ENCODE measurements around the gene BEST1.

Gene BEST1
- 0.17 to 0.26 reads per million in 2 donors for total RNA-seq

DNA sequence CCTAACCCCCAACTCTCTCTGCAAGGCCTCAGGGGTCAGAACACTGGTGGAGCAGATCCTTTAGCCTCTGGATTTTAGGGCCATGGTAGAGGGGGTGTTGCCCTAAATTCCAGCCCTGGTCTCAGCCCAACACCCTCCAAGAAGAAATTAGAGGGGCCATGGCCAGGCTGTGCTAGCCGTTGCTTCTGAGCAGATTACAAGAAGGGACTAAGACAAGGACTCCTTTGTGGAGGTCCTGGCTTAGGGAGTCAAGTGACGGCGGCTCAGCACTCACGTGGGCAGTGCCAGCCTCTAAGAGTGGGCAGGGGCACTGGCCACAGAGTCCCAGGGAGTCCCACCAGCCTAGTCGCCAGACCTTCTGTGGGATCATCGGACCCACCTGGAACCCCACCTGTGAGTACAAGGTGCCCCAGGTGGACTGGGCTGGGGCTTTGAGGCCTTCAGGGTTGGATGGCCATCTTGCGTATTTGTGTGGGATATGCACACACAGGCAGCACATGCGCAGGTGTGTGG is at the start of gene BEST1:
Gene BEST1 (plus strand): TSS at position 317 of the 513 bp plus-strand sequence. CDS start 1,456 bp downstream, outside the sequence.
- no peak for DNase-seq

DNA sequence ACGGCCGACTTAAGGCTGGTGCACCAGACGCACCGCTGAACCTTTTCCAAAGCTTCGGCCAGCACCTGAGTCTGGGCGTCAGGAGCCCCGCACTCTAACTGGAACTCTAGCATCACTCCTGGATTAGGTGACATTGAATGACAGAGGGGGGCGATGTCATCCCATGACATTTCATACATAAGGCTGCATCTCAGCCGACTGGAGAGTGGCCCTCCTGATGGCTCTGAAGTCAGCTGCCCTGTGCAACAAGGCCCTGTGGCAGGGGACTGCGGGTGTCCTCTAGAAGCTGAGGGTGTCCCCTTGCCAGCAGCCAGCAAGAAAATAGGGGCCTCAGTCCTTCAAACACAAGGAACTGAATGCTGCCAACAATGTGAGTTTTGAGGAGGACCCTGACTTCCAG is 48.8 kb upstream of the BEST1 start:
- no peak for DNase-seq

DNA sequence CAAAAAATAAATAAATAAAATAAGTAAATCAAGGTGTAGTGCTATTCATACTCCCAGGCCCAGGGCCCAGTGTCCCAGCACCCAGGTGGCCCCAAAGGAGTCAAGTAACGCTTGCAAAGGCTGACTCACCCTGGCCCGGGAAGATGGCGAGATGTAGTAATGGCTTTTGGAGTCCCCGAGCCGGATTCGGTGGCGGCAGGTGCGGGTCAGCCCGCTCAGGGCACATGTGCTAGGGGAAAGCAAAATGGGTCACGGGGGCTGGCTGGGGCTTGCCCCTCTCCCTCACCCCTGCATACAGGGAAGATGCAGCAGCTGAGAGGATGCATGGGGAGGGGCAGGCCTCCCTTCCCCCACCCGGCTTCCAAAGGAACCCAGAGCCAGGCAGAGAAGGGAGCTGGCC is 47.8 kb upstream of the BEST1 start:
- no peak for DNase-seq

DNA sequence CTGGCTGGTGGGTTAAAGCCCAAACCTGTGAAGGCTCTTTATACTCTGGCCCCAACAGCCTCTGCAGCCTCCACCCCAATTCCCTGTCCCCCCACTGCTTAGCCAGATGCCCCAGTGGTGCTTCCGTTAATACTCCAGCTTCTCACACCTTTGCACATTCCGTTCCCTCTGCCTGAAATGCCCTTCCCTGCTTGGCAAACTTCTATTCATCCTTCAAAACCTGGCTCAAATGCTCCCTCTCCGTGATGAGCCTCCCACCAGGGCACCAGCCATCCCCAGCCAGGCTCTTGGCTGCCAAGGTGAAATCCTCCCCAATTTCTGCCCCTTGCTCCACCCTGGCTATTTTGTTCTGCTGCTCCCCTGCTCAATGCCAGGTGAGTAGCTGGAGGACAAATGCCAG is 46.3 kb upstream of the BEST1 start:
- DNase-seq = no peak

DNA sequence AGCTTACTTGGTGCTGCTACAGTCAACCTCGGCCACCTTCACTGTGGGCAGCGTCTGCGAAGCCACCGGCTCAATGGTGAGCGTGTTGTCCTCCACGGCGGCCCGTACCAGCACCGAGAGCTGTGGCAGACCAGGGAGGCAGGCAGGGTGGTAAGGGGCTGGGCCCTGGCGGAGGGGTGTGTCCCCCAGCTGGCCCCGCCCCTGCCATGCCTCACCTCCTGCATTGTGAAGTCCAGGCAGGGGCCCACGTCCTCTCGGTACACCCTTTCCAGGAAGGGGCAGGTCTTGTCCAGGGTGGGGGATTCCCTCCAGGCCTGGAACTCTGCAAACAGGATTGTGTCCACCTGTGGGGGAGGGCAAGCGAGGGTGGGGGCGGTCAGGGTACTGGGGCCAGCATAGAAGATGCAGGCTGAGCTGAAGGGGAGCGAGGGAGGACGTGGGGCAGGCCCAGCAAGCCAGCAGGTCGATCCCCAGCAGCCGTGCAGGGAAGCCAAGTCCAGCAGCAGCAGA is 45.6 kb upstream of the BEST1 start:
- no peak for DNase-seq

DNA sequence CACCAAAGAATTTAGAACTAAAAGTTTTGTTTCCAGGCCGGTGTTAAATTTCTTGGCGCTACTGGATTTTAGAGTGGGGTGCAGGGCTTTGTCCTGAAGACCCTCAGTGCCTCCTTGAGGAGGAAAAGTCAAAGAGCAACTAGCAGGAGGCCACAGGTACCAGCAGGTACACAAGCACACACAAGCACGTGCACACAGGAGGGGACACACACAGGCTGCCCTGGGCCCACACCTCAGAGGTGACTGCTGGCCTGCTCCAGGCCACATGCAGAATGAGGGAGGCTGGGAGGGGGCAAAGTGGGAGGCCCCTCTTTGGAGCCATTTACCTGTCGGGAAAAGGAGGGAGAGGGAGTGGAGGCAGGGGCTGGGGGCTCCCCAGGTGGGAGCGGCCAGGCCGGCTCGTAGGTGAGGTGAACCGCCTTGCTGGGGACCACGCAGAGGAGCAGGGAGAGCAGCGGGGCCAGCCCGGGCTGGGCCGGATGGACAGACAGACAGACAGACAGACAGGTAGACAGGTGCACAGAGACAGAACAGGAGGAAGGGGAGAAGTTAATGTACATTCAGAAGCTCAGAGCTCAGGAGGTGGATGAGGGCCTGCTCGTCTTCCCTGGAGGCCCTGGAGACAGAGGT is 45.0 kb upstream of the BEST1 start:
- DNase-seq = no peak

DNA sequence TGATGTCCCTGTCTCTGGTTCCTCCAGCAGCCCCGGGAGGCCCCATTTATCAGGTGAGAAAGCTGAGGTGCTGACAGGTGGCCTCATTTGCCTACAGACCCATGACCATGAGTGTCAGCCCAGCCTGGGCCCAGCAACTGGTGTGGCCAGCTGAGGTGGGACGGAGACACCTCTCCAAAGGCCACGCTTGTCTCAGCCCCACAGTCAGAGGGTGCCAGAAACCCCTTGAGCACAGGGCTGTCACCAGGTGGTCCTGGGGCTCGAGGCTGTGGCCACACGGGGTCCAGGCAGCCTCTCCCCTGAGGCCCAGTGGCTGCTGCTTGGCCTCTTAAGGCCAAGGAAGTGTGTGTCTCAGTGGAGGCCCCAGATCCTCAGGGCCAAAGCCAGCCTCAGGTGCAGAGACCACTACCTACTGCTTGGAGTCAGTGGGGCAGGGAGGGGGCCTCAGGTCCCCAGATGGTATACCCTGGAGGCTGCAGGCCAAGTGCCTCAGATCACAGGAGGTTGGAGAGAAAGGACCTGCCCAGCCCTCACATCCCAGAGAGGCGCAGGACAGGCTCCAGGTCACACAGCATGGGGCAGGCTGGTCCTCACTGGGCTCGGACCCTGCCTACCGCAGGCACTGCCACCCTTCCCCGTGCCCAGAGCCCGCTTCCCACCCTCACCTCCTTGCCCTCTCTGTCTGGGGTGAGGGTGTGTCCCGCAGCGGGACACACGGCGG is 44.2 kb upstream of the BEST1 start:
- no peak for DNase-seq

DNA sequence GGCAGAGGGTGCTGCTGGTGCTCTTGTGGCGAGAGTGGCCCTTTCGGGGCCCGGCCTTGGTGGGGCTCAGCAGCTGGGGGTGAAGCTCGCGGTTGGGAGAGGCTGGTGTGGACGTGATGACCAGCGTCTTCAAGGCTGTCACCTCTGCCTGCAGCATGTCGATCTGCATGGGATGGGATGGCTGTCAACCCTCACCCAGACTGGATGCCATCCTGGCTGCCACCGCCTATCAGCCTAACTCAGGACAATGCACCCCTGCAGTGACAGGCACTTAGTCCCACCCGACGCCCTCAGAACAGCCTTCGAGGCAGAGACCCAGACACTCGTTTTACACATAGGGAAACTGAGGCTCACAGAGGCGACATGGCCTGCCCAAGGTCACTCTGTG is 43.6 kb upstream of the BEST1 start:
- no peak for DNase-seq

DNA sequence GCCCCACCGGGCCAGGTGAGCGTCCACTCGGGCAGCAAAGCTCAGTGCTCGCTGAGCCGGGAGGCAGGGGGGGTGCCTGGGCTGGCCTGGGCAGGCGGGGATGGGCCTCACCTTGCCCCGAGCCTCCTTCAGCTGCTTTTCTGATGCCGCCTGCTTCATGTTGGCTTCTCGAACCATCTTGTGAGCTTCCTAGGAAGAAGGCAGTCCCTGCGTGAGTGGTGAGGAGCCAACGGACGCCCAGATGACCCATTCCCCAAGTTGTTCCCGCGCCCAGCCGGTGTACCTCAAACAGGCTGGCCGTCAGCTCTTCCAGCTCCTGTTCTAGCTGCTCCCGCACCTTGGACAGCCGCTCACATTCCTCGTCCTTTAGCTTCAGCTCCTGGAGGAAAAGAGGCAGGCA is 42.9 kb upstream of the BEST1 start:
- DNase-seq = no peak

DNA sequence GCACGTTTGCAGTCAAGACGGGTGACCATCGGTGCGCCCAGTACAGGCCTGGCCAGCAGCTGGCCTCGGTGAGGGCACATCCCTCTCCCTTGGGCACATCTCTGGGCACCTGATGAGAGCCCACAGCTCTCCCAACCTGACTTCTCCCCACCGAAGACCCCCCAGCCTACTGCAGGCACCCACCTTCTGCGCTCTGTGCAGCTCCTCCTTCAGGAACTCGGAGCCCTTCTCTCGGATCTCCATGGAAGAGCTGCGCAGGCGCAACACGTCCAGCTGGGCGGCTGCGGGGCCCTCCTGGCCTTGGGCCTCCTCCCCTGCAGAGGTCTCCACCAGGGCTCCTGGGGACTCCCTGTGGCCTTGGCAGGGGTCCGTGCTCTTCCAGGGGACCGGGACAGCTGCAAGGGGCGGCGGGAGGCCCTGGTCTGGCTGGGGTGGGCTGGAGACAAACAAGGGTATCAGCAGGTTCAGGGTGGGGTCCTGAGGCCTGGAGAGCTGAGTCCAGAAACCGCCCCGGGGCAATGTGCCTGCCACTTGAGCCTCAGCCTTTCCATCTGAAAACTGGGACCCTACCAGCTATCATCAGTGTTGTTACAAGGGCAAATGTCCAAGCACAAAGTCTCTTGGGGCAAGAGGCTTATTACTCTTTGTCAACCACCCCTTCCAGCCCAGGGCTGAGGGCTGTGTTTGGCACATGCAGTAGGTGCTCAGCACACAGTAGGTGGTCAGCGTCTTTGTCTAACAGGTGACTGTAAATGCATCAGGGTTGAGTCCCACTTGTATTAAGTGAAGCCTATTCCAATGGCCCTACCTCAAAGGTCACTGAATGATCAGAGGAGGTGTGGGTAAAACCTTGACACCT is 42.1 kb upstream of the BEST1 start:
- DNase-seq = no peak

DNA sequence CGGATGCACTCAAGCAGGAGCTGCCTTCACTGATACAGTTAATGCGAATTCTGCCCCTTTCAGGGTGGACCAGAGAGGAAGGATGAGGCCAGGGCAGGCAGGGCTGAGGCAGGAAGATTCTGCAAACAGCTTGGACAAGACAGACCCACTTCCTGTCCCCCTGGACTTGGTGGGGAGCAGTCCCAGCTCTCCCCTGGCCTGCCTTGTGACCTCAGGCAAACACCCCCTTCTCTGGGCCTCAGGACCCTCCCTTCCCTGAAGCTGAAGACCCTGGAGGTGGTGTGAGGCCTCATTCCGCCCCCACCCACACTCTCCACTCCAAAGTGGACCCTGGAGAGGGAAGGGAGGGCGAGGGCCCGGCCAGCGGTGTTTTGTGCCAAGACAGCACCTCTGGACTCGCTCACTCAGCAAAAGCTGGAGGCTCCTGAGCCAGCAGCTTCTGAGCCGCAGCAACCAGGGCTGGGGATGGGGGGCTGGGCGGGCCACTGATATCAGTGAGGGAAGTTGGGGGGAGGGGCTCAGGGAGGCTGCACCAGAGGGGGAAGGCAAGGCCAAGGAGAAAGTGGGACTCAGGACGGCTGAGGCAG is 41.3 kb upstream of the BEST1 start:
- no peak for DNase-seq

DNA sequence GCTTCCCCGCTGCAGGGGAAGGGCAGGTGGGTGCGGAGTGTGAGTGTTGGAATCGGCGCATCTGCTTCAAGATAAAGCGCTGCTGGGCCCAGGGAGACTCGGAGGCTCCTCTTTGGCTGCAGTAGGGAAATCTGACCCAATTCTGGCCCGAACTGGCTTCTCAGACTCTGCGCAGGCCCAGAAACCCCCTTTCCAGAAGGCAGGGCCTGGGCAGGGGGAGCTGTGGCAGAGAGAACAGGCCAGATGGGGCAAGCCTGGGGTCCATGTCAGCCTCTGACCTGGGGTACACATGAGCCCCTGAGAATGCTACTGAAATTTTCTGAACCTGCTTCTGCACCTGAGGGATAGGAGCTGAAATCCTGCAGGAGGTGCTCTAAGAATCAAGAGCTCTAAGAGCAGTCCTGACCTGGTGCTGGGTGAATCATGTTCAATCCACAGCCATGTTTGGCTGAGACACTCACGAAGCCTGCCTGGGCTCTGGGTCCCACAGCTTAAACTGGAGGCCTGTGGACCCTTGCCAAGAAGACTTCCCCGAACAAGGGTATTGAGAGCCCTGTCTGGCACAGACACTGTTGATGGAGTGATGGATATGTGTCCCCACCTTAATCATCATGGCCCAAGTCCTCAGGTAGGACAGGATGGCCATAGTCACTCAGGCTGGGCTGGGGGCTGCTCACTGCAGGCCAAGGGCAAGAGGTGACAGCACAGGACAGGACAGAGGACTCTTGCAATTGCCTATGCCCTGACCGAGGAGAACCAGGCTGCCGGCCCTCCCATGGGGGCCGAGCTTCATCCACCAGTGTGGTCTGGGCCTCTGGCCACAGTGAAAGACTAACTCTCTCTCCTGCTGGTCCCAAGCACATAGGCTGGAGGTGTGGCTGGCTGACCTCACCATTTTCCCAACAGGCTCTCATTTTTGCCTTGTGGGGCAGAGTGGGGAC is 39.7 kb upstream of the BEST1 start:
- no peak for DNase-seq

DNA sequence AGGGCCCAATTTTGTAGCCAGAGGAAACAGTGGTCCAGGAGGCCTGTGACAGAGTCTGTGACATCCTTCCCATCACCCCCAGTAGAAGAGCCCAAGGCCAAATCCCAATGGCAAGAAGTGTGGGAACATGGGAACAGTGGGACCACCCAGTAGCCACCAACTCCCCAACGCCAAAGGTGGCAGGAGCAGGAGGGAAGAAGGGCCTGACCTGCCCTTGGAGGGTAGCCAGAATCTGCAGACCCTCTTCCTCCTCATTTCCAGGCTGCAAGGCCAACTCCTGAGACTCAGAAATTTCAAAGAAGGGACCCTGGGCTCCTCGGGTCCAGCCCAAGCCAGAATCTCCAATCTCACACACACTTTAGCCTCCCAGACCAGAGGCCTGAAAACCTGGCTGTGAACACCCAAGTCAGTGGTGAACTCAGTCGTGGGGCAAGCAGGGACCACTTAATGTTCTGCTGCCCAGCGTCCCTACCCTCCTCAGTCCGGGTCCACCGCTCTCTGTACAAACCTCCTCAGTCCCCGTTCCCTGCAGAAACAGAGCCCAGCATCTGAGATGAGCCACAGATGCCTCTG is 38.9 kb upstream of the BEST1 start:
- no peak for DNase-seq

DNA sequence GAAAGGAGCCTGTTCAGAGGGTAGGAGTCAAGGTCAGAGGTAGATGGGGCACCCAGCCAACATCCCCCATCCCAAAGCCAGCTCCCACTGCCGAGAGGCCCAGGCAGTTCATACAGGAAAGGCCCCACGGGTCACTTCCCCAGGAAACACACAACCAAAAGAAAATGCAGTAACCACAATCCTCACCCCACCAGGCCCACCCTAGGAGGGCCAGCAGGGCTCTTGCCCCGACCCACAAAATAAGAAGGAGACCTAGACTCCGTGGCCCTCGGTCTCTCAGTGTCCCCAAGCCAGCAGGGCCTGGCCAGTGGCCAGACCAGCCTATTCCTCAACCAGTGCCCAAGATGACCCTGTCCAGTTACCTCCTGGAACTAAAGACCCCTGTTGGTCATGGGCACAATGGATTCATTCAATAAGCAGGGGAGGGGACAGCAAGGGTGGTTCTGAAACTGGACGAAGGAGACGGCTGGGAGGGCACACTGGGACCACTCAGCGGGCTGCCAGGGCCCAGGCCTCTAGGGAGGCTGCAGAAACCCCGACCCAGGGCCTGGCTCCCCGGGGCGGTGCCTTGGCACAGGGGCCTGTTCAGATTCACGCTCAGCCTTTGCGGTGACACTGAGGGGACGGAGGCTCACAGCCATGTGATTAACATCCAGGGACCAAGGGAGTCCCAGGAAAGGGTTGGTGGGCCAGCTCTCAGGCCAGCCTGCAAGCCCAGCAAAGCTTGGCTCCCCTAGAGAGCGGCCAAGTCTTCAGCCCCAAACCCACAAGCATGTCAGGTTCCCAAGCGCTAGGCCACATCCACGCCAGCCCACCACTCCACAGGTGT is 38.2 kb upstream of the BEST1 start:
- no peak for DNase-seq

DNA sequence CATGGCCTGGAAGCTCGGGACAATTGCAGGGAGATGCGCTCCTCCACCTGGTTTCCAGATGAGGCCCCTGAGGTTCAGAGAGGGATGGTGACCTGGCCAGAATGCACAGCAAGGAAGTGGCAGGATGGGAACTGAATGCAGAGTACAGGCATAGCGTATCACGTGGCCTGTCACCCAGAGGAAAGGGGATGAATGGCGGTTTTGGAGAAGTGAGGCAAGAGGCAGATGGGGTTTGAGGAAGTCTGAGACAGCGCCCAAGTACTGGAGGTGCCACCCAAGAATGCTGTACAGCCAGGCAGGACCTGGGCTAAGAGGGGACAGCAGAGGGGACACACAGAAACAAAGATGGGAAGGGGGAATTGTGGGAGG is 37.6 kb upstream of the BEST1 start:
- DNase-seq = no peak

DNA sequence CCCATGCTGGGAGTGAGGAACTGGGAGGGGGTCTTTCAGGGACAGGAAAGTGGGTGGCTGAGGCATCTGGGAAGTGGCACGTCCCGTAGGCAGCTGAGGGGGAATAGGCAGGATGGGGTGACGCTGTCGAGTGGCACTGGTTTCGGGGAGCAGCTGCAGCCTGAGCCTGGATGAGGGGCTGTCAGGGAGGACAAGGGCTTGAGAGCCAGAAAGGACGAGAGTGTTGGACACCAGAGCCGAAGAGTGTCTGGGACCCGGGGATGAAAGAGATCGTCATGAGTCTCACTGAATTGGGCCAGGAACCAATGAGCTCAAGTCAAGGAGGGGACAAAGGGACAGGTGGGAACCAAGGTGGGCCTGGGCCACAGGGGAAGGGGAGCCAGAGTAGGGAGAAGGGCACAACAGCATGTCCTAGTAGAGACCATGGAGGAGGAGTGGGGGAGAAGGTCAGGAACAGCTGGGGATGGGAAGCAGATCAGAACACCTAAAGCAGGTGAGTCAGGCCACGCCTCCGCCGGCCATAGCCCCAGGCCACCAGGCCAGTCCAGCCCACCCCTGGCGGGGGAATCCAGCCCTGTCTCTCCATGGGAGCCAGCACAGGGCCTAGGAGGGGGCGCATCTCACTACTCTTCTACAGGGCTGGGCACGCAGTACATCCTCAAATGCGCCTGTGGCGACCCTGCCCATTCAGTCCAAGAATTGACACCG is 37.0 kb upstream of the BEST1 start:
- DNase-seq = no peak

DNA sequence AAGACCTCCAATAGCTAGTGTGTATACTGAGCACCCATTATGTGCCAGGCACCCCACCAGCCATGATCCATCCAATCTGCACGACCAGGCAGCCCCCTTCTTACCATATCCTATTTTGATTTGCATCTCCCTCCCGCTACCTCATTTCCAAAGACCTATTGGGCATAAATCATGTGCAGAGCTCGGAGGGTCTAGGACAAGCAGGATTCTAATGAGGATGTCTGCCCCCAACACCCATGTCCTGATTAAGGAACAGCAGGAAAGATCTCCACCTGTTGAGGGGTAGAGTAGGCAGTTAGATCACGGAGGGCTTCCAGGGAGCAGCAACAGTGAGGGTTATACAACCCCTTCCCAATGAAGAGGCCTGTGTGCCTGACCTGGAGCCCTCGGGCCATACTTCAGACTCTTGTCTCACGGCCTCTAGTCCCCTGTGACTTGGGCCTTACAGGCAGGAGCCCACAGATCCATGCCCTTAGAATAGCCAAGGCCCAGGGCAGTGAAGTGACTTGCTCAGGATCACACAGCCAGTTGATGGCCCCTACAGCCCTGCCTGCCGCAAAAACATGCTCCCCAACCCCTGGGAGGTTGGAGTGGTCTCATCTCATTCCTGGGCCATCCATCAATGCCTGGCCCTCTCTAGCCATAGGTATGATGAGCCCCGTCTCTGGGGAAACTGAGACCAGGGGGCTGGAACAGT is 36.3 kb upstream of the BEST1 start:
- DNase-seq = no peak

DNA sequence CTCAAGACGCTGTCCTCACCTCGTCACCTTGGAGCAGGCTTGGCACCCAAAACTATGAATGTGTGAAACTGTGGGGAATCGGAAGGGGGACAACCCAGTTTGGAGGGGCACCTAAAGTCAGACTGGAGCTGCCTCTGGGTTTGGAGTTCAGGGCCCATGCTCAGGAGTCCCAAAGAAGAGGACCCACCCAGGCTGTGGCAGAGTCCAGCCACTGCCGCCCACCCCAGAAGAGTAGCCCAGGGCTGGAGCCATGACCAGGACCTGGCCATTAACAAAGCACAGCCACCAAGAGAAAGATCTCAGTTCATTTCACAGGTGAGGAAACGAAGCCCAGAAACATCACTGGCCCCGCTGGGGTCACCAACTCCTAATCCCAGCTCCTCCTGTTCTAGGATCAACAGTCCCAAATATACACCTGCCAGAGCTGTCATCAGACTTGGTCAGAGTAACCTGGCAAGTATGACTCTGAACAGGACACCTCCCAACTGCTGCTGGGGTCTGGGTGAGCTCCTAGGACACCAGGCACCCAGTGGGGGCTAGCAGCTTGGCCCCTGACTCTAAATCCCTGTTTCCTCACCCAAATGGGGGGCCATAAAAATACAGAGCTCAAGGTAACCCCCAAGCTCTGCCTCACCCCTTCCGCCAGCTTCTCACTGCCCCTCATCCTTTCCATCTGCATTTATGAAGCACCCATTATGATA is 35.5 kb upstream of the BEST1 start:
- no peak for DNase-seq

All from activated gamma-delta T cell (primary cell).